HG02642 (cell line): Measurements from ENCODE around the gene ADCY2.
A peak's percentile ranks its signal among the peaks of the same experiment; 100 is the strongest.

Experiments
- ATAC-seq: cut with Tn5 transposase; IDR thresholded peaks from one replicate; pipeline ENCODE4 v1.9.1; 2021; ENCODE audit warnings: mild to moderate bottlenecking; ENCODE audit not compliant: unreplicated experiment, poor library complexity

The ADCY2 gene

DNA sequence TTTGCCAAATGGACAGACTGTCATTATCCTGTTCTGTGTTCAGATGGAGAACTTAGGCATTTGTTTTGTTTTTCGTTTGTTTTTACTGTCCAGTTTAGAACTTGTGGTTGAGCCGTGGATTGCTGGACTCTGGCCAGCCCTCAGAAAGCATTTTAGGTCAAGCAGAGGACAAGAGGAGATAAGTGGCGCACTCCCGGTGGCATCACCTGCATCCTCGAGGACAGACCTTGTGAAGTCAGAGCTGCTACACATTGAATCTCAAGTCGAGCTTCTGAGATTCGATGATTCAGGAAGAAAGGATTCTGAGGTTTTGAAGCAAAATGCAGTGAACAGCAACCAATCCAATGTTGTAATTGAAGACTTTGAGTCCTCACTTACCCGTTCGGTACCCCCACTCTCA lies 481.9 kb downstream of the ADCY2 start:
- ATAC-seq = no peak

DNA sequence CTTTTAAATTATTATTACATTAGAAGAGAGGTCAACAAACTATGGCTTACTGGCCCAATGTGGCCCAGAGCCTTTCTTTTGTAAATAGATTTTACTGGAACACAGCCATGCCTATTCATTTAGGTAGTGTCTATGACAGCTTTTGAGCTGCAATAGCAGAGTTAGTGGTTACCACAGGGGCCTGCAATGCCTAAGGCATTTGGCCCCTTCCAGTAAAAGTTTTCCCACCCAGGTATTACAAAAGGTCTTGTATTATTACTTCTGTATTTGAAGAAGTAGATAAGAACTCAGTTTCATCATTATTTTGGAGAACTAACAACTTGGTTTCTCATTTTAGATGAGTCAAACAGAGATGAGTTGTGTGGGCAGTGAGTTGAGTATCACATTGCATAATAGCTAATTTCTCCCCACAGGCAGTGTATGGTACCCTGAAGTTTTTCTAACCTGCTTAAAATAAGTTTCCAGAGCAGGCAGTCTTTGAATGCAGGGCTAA lies 482.5 kb downstream of the ADCY2 start:
- peak; percentile 96 for ATAC-seq
